HG03066 (cell line): ENCODE data around the gene USP47.
A peak's percentile ranks its signal among the peaks of the same experiment; 100 is the strongest.

Source experiments
- ATAC-seq: cut with Tn5 transposase; IDR thresholded peaks from one replicate; pipeline ENCODE4 v1.9.1; 2021; ENCODE audit warnings: low read depth; ENCODE audit not compliant: unreplicated experiment

Gene USP47

GRCh38 chr11:11862999-11863398 is 21.2 kb downstream of the USP47 start:
- no peak for ATAC-seq

DNA sequence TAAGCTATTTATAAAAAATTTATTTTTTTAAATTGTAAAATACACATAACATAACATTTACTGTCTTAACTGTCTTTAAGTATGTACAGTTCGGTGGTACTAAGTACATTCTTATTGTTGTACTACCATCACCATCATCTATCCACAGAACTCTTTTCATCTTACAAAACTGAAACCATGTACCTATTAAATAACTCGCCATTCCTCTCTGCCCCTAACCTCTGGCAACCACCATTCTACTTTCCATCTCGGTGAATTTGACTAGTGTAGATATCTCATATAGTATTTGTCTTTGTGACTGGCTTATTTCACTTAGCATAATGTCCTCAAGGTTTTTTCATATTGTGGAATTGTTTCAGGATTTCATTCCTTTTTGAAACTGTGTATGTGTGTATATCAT is 22.6 kb downstream of the USP47 start:
- ATAC-seq, result no peak

GRCh38 chr11:11864803-11865202 is 23.0 kb downstream of the USP47 start:
- no peak for ATAC-seq

GRCh38 chr11:11865449-11865848 is 23.7 kb downstream of the USP47 start:
- no peak for ATAC-seq

DNA sequence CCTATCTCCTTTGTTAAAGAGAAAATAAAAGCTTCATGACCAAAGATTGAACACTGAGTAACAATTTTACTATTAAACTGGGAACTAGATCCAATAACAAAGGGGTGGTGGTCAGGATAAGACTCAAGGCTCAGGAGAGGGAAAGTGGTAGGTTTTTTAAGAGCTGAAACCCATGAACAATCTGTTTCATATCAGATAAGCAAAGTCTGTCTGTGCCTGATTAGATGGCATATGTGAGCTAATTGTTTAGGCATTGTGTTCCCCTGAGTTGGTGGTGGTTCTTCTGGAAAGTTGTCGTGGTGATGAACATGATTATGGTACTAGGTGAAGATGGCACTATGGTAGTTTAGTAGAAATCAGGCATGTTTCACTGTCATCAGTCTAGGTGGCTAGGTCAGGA is 24.4 kb downstream of the USP47 start:
- ATAC-seq, result no peak

DNA sequence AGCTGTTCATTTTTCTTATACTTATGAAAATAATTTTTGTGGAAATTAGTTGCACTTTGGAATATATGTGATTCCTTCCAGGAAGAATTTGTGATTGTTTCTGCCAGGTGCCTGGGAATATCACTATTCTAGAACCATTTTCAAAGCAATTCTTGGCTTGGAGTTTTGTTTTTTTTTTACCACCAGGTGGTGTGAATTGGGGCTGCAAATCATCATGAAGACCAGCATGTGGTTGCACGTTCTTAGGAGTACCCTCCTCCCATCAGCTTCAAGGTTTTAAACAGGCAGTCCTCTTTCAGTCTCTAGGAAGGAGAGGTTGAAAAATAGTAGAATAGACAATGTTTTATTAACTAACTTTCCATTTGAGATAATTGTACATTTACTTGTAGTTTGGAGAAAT is 25.9 kb downstream of the USP47 start:
- ATAC-seq, result no peak

DNA sequence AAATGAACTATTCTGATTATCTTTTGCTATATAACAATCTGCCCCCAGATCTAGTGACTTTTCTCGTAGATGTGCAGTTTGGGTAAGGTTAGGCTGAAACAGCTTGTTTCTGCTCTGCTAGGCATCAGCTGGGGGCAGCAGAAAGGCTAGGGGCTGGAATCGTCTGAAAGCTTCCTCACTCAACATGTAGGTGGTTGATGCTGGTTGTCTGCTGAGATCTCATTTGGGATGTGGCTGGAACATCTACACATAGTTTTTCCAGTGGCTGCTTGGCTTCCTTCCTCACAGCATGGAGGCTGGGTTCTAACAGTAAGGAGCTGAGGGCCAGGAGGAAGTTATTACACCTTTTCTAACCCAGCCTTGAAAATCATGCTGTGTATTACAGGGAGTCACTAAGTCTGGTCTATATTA is 30.2 kb downstream of the USP47 start:
- ATAC-seq, result no peak

DNA sequence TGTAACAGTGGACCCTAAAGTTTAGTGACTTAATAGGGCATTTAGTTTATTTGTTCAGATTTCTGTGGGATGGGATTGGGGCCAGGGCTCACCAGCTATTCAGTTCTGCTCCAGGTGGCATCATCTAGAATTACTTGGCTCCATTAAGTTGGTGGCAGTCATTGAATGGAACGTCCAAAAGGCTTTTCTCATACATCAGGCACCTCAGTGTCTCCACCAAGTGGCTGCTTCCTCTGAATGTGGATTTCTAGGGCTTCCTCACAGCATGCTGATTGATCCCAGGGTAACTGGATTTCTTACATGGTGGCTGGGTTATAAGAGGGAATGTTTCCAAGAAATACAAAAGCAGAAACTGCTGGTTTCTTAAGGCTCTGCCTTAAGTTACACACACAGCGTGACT is 34.7 kb downstream of the USP47 start:
- ATAC-seq, result no peak

DNA sequence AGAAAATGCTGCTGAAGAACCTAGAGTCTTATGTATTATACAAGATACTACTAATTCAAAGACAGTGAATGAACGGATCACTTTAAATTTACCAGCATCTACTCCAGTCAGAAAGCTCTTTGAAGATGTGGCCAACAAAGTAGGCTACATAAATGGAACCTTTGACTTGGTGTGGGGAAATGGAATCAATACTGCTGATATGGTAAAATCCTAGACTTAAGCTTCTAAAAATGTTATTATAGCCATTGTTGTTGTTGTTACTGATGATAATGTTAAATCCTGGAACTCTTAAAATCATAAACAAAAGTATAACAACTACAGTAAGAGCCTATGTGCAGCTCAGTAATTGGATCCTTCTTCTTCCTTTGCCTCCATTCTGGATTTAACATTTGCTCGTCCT is 38.4 kb downstream of the USP47 start:
- ATAC-seq, result no peak

DNA sequence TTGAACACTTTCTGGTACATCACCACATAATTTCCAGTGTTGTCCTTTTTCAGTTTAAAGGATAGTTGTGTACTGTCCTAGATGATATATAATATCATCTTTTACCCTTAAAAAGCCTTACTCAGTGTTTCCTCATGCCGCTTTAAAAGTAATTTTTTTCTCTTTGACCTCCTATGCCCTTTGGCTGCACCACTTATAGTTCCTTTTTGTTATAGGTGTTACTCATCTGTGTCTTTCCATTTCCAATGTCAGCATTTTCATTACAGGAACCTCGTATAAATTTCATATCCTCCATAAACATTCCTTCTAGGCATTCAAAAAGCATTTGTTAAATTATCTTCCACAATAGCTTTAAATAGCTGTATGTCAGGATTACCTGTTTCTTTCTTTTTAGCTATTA is 40.8 kb downstream of the USP47 start:
- ATAC-seq, result no peak

DNA sequence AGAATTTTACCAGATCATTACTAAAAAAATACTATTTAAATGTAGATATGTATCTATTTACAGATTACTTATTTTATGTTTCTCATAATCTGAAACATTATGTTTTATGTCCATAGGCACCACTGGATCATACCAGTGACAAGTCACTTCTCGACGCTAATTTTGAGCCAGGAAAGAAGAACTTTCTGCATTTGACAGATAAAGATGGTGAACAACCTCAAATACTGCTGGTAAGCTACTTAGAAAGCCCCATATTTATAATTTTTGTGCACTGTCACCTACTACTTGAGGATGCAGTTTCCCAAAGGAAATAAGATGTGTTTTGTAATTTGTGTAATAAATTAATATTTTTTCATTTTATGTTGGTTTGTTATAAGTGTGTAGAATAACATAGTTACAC is 42.6 kb downstream of the USP47 start:
- no peak for ATAC-seq

- ATAC-seq, result peak; percentile 91
Measured at GRCh38 chr11:11884774-11885481, 43.2 kb downstream of the USP47 start.

DNA sequence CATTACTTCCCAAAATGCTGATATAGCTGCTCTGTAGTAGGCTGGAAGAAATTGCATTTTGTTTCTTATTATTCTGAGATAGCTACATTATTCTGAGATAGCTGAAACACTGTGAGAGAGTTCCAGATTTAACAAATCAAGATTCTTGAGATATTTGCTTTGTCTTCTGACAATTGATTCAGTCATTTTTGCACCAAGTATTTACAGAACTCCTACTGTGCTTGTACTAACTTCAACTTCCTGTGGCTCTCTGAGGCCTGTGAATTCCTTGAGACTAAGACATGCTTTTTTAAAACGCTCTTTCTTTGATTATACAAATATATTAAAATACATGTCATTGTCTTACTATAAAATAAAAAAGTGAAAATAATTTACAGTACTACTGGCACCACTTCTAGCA is 52.7 kb downstream of the USP47 start:
- no peak for ATAC-seq

GRCh38 chr11:11895672-11896071 is 53.9 kb downstream of the USP47 start:
- no peak for ATAC-seq

DNA sequence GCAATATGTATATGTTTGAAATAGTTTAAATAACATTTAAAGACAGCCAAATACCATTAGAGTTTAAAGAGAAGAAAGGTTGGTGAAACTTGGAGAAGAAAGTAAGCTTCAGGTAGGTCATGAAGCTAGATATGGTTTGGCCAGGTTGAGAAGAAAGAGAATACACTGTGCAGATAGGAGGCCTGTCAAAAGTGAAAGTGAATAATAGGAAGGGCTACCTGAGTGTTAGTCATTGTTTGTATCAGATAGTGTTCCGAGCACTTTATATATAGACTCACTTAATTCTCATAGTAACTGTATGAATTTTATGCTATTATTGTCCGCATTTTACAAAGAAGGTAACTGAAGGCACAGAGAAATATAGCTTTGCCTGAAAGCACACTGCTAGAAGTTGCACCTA is 56.9 kb downstream of the USP47 start:
- no peak for ATAC-seq

- no peak for ATAC-seq
Measured at GRCh38 chr11:11899401-11899800, 57.6 kb downstream of the USP47 start.

DNA sequence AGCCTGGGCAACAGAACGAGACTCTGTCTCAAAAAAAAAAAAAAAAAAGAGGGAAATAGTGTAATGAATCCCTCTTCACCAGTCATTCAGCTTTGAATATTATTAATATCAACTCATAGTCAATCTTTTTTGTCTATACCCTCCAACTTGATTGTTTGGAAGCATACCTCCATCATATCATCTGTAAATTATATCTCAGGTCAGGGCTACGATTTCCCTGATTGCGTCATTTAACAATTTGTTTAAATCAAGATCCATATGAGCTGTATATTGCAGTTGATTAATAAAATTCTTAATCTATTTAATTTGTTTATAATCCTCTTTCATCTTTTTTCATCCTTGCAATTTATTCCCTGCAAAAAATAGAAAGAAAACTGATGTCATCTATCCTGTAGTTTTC is 60.2 kb downstream of the USP47 start:
- ATAC-seq, result no peak

DNA sequence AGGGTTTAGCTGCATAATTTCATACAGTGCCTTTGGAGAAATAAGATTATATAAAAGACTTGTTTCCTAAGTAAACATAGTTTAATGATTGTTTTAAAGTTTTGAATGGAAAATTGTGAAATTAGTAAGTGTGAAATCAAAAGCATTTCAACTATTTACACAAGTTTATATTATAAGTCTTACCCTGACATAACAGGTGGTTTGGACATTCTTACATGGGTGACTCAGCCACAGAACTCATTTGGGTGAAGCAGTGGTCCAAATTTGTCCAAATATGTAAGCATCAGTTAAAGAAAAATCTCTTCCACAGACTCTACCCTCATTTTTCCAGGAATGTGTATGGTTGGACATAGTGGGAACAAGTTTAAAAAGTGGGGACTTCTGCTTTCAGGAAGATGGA is 68.0 kb downstream of the USP47 start:
- no peak for ATAC-seq

GRCh38 chr11:11910541-11910940 is 68.8 kb downstream of the USP47 start:
- ATAC-seq, result no peak

GRCh38 chr11:11913395-11913794 is 71.6 kb downstream of the USP47 start:
- no peak for ATAC-seq

DNA sequence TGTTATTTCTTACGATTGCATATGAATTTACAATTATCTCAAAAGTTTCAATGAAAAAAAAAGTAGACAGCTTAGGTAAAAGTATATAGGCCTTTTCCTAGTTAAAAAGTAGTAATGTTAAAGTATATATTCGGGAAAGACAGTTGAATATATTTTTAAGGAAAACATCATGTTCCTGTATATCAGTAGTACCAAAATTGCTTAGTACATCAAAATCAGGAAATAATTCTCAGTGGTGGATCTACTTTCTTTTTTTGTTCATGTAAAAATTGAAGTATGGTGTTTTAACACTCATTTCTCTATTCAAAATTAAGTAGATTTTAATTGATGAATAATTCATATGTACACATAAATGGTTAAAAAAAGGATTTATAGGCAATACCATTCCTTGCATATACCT is 73.9 kb downstream of the USP47 start:
- ATAC-seq, result no peak

GRCh38 chr11:11916981-11917399 is 75.2 kb downstream of the USP47 start:
- ATAC-seq, result no peak

DNA sequence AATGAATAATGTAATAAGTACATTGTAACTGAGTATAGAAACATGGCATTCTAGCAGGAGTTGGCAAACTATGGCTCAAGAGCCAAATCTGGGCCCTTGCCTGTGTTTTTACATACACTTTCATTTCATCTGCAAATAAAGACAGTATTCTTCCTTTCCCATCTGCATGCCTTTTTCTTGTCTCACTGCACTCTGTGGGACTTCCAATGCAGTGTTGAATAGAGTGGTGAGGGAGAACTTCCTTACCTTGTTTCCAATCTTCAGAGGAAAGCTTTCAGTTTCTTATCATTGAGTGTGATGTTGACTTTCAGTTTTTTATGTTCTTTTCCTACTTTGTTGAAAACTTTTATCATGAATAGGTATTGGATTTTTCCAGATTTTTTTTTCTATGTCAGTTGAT is 82.1 kb downstream of the USP47 start:
- no peak for ATAC-seq
